ENCODE results near the gene TBPL1.
"Not testable (repeated sequence)": the region's sequence is repeated elsewhere in the genome, so short reads cannot be mapped to it uniquely, and the experiment has no call there.

The TBPL1 gene

DNA sequence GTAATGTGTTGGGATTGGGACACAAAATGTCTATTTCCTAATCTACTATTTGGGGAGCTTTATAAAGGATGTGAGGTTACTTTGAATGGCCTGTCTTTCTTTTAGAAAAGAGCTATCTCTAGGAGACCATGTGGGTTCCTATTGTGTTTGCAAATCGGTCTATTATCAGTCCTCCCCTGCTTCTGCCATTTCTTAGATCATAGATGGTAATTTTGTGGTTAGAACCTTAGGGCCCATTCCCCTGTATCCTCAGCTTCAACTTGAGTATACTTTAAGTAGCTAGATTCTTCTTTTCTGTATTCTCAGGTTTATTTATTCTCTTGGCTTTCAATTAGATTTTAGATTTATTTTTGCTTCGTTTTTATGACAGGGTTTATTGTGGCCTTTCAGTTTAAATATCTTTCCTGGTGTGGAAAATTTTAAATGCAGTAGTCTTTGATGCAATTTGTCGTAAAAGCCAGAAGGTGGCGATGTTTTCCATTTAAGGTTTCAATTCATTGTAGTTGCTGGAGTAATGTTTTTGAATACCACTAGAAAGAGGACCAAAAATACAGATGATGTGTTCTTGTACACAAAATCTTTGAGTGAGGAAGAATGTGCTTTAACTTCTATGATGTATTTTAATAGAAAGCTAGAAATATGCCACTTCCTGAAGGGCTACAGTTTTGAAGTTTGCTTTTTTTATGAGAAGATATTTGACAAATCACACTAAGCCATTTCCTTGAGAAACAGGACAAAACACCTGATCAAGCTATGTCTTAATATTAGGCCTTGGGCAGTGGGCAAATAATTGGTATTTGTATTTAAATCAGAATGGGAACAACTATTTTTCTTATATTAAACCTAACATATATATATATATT lies 20.3 kb downstream of the TBPL1 start:
- DNase-seq = peak; percentile 49

DNA sequence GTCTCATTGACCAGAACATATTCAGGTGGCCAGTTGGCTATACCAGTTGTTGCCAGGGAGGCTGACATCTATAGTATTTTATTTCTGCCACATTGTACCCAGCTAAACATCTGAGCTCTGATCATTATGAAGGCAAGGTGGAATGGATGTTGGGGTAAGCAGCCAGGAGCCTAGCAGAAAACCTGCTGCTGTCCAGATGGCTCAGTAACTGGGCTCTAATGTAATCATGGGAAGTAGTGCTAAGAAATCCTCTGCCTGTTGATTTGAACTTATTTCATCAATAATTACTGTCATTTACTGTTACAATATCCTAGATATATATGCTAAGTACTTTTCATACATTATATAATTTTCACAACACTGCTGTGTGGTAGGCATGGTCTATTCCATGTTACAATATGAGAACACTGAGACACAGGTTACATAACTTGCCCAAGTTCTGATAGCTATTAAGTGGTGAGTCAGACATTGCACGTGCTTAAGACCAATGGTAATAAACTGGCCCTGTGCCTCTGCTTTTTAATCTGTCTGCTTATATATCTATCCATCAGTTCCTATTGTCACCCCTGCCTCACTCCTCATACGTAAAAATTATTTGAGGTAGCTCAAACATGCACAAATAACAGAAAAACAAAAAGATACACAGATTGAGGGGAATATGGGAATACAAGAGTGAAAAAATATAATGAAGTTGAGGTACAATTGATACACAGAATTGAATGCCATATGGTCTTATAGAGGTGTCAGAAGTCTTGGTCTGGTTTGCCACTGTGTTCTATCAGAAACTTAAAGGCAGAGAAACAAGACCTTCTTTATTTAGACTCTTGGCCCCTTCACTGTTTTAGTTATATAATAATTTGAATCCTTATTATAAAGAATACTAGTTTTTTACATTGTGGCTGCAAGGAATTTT lies 25.2 kb downstream of the TBPL1 start:
- no peak for DNase-seq

DNA sequence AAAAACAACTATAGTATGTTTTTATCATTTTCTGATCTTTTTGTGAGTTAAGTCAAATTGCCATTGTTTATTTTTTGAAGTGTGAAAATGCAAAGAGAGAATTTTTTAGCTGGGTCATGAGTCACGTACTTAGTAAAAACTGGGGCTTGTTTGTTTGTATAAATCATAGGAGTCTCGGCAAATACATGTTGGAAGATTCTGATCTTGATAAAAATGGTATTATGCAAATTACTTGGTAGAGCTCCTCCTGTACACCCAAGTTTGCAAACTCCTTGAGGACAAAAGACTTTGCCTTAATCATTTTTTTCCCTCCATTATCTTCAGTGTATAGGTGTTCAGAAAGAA lies 25.8 kb downstream of the TBPL1 start:
- no peak for DNase-seq

- DNase-seq = not testable (repeated sequence)
Measured at GRCh38 chr6:133979269-133979963, 26.4 kb downstream of the TBPL1 start.

DNA sequence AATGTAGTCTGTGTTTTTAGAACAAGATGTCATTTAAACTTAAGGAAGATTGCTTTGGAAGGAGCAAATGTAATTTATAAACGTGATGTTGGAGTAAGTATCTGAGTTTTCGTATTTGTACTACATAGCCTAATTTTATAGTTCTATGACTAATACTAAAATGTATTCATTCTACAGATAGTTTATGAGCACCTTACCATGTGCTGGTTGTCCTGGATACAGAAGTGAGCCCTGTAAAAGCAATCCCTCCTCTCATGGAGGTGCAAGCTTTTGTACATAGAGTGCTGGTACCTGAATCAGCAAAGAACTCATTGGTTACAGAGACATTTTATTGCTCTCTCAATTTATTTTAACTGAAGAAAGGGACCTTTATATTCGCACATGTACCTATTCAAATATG lies 27.1 kb downstream of the TBPL1 start:
- no peak for DNase-seq

DNA sequence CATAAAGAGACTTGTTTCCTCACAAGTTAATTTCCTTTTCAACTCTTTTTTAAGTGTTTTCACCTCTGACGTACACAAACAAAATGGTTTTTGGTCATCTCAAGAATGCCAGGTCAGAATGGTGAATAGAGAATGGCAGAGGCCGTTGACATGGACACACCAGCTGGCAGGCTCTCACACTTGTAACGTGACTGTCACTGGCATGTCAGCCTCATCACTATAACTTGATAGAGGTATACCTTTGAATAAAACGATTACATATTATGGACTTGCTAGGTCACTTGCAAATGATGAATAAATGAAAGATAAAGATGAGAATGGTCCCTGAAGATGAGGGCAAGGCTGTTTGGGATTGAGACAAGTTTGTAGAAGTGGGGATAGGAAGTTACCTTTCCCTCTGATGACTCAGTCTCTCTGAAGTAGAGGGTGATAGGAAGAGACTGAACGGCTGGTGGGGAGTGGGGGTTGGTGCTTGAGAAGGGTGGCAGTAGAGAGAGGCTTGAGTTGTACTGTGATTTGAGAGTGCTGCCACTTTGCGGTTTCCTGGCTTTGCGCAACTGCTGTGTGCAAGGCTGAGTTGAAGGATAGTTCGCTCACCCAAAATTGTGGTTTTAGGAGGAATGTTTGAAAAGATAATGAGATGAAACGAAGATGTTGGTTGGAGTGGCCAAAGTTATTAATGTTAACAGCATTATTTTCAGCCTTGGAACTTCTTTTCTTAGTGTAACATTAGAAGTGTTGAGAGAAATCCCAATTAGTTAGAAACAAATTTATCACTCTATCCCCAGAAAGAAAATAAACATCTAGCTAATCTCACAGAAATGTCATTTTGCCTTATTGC lies 30.3 kb downstream of the TBPL1 start:
- DNase-seq = peak; percentile 44

DNA sequence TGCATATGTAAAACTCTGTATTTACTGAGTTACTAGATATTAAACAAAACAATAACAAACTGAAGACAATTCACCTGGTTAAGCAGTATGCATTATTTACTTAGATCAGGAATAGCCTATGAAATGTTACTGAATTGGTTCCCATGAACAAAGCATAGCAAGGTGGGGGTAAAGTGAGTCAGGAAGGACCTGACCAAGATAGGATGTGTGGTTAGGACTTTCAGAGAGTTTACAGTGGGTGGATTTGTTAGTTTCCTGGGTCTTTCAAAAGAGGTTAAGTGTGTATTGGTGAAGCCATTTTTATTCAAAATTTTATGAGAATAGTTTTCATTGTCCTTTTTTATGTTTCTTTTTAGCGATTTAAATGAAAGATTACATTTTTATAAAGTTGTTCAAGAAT lies 32.9 kb downstream of the TBPL1 start:
- DNase-seq = no peak

DNA sequence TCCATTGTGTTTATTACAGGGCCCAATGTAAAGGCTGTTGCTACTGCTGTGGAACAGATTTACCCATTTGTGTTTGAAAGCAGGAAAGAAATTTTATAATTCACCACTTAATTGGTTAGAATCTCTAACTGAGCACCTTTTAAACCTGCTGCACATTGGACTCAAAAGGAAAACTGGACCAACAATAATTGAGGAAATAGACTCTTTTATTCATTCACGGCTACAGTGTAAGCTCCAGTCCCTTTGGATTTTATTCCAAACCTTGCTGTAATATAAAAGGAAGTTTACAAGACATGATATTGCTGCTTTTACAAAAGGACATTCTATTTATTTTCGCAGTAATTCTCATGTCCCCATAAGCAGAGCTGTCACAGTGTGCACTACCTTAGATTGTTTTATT lies 33.9 kb downstream of the TBPL1 start:
- no peak for DNase-seq

GRCh38 chr6:133989525-133989924 lies 36.5 kb downstream of the TBPL1 start:
- DNase-seq = no peak

- DNase-seq = no peak
Measured at GRCh38 chr6:133990321-133990720, 37.3 kb downstream of the TBPL1 start.

GRCh38 chr6:133991096-133991593 lies 38.1 kb downstream of the TBPL1 start:
- DNase-seq = no peak

- DNase-seq = no peak
Measured at GRCh38 chr6:133992992-133993680, 40.1 kb downstream of the TBPL1 start.

DNA sequence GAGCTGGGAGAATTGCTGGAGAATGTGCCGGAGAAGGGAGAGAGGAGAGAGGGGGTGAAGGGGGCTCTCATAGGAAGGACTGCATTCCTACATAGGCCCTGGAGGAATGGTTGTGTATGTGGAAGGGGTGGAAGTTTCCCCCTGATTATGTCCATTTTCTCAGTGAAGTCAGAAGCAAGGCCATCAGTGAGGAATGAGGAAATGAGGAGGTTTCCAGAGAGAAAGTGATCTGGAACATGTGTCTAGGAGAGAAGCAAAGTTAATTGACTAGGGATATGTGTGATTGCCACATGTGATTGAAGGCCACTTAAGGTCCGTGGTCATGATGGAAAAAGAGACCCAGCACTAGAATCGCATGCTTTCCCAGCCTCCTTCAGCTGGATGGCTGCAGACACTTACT lies 42.3 kb downstream of the TBPL1 start:
- no peak for DNase-seq

GRCh38 chr6:133995758-133996157 lies 42.7 kb downstream of the TBPL1 start:
- DNase-seq = no peak

DNA sequence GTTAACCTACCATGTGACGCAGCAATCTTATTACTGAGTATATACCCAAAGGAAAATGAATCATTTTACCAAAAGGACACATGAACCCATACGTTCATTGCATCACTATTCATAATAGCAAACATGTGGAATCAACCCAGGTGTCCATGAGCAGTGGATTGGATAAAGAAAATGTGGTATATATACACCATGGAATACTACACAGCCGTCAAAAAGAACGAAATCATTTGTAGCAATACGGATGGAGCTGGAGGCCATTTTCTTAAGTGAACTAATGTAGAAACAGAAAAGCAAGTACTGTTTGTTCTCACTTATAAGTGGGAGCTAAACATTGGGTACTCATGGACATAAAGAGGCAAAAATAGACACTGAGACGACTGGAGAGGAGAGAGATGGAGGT lies 44.2 kb downstream of the TBPL1 start:
- DNase-seq = no peak

DNA sequence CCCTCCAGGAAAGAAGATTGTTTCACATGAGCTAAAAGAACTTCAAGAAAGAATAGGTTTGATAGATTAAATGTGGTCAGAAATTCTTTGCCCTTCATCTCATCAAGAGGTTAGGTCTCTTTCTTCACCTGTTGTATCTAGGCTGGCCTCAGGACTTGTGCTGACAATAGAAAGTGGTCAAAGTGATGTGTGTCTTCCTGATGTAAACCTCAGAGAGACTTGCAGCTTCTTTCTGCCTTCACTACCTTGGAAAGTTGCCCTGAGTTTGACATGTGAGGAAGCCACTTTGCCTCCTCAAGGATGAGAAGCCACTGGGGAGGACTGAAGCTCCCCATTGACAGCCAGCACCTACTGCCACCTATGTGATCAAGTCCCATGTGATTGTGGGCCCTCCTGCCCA lies 46.3 kb downstream of the TBPL1 start:
- no peak for DNase-seq

GRCh38 chr6:134000443-134000842 lies 47.4 kb downstream of the TBPL1 start:
- DNase-seq = no peak

DNA sequence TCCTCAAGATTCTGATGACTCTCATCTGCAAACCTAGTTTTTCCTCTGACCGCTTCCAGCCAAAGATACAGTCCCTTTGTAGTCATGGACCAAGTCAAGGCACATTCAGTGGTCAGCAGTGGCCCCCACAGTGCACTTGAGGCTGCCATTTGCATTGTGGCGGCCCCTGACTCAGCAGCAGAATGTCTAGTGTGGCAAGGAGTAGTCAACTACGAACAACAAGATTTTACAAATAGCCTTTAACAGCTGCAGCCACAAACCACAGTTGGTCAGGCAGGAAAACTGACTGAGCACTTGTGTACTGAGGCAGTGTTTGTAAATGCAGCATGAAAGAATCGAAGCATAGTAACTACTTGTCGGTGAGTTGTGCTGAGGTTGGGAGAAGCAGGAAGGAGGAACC lies 49.8 kb downstream of the TBPL1 start:
- DNase-seq = no peak

GRCh38 chr6:134003542-134003951 lies 50.5 kb downstream of the TBPL1 start:
- DNase-seq = no peak

DNA sequence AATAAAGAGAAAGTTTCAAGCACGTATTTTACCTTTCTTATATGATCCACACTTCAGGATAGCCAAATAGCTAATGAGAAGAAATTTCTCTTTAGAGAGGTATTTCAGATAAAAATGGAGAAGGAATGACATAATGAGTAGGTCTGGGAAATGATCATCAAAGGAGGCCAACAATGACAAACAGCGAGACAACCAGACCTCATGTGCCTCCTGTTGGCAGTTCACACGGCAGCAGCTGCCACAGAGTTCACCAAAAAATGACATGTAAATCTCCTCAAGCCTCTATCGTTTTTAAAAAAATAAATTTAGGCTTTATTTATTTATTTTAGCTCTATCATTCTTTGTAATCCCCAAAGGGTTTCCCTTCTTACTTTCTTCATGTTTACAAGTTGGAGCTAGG lies 51.7 kb downstream of the TBPL1 start:
- no peak for DNase-seq

- DNase-seq = no peak
Measured at GRCh38 chr6:134005800-134006199, 52.8 kb downstream of the TBPL1 start.

GRCh38 chr6:134007077-134007476 lies 54.1 kb downstream of the TBPL1 start:
- DNase-seq = no peak
